Measurements from ENCODE around the gene HIP1. TPM values are rescaled to one million over a fixed set of nuclear protein-coding genes. Genes with fewer than 3 reads are reported as not detected.
A peak's percentile ranks its signal among the peaks of the same experiment; 100 is the strongest.
"Not testable (repeated sequence)": the region's sequence is repeated elsewhere in the genome, so short reads cannot be mapped to it uniquely, and the experiment has no call there.

Gene HIP1
- total RNA-seq, 1 donor from 2014 or later = 12.4 TPM

DNA sequence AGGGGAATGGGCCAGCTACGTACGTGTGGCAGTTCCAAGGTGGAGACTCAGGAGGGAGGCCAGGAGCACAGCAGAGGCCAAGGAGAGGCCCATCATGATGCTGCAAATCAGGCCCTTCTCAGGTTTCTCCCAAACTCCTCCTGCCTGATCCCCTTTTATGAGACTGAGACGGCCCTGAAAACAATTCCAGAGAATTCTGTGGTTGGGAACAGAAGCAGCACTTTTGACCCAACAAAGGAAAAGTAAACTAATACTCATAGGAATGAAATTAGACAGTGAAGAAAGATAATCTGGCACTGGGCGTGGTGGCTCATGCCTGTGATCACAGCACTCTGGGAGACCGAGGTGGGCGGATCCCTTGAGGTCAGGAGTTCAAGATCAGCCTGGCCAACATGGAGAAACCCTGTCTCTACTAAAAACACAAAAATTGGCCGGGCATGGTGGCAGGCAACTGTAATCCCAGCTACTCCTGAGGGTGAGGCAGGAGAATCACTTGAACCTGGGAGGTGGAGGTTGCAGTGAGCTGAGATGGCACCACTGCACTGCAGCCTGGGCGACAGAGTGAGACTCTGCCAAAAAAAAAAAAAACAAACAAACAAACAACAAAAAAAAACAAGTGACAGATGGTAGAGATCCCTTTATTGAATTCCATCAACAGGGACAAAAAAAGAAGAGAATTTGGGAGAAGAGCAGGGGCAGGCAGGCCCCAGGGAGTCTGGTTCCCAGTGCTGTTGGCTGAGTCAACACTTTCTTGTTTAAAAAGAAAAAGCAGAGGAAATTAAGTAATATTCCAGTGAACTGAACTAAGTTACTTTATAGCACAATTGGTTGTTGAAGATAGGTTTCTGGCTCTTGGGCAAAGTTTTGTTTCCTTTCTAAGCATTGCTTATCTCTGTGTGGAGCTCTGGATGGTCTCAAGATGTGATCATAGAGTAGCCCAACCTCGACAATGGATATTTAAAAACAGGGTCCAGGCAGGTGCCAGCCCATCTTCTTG lies 33.6 kb upstream of the HIP1 start, which contains the start of gene CCL26:
Gene CCL26, minus strand, starts transcription at position 131 of the 997 bp plus-strand sequence. Its CDS starts 35 bp downstream, at position 96.
- Histone ChIP-seq H3K4me3 (ENCODE audit: low read depth, low read length) (no peak within 1 kb of the TSS), H3K36me3 (ENCODE audit: control insufficient read depth, insufficient read depth, low read length) (no peaks in the 10 kb centered on the region), H3K27me3 (ENCODE audit: control insufficient read depth, insufficient read depth, low read length) (no peaks in the 10 kb centered on the region)
- peak; percentile 19 for DNase-seq (ENCODE audit: low read depth)
- TF ChIP-seq, protein P1, sequence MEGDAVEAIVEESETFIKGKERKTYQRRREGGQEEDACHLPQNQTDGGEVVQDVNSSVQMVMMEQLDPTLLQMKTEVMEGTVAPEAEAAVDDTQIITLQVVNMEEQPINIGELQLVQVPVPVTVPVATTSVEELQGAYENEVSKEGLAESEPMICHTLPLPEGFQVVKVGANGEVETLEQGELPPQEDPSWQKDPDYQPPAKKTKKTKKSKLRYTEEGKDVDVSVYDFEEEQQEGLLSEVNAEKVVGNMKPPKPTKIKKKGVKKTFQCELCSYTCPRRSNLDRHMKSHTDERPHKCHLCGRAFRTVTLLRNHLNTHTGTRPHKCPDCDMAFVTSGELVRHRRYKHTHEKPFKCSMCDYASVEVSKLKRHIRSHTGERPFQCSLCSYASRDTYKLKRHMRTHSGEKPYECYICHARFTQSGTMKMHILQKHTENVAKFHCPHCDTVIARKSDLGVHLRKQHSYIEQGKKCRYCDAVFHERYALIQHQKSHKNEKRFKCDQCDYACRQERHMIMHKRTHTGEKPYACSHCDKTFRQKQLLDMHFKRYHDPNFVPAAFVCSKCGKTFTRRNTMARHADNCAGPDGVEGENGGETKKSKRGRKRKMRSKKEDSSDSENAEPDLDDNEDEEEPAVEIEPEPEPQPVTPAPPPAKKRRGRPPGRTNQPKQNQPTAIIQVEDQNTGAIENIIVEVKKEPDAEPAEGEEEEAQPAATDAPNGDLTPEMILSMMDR (IDR thresholded peaks at IDR 0.05; ENCODE audit: insufficient read depth, low read length, poor library complexity, severe bottlenecking) = no peak

DNA sequence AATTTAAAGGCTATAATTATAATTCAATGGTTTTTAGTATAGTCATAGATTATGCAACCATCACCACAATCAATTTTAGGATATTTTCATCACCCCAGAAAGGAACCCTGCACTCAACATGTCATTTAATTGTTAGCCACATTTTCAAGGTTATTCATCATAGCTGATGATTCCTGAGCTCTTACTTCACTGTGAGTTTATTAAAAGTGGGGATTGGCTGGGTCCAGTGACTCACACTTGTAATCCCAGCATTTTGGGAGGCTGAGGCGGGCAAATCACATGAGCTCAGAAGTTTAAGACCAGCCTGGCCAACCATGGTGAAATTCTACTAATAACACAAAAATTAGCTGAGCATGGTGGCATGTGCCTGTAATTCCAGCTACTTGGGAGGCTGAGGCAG lies 32.5 kb upstream of the HIP1 start:
- H3K27me3 ChIP-seq (ENCODE audit: control insufficient read depth, insufficient read depth, low read length) = no peaks in the 10 kb centered on the region
- H3K4me3 ChIP-seq (ENCODE audit: low read depth, low read length) = no peak overlapping the region
- DNase-seq (ENCODE audit: low read depth) = no peak
- H3K36me3 ChIP-seq (ENCODE audit: control insufficient read depth, insufficient read depth, low read length) = no peaks in the 10 kb centered on the region
- TF ChIP-seq, protein P1 (IDR thresholded peaks at IDR 0.05; ENCODE audit: insufficient read depth, low read length, poor library complexity, severe bottlenecking) = no peak

DNA sequence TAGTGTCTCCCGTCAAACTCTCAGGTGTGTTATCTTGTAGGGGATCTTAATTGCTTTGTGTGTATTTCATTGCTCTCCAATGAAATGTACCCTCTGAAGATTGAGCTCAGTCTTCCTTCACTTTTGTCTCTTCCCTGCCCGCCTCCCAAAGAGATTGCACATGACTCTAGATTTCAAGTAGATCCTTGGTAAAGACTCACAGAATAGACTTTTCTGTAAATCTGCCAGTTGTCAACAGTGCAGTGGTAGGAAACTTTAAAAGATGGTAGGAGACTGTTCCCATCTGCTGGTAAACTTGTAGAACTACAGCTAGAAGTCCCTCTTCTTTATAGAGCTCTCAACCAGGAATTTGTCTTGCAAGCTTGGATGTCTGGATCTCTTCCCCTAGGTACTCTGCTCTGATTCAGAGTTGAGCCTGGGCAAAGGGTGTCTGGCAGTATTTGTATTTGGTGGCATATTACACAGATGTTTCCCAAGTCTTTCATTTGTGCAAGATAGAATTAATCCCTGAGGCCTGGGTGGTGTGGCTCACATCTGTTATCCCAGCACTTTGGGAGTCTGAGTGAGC lies 23.7 kb upstream of the HIP1 start:
- DNase-seq (ENCODE audit: low read depth) = peak; percentile 26
- Histone ChIP-seq H3K36me3 (ENCODE audit: control insufficient read depth, insufficient read depth, low read length) (no peaks in the 10 kb centered on the region), H3K27me3 (ENCODE audit: control insufficient read depth, insufficient read depth, low read length) (no peaks in the 10 kb centered on the region), H3K4me3 (ENCODE audit: low read depth, low read length) (no peak overlapping the region)
- TF ChIP-seq, protein P1 (IDR thresholded peaks at IDR 0.05; ENCODE audit: insufficient read depth, low read length, poor library complexity, severe bottlenecking) = peak; percentile 69

DNA sequence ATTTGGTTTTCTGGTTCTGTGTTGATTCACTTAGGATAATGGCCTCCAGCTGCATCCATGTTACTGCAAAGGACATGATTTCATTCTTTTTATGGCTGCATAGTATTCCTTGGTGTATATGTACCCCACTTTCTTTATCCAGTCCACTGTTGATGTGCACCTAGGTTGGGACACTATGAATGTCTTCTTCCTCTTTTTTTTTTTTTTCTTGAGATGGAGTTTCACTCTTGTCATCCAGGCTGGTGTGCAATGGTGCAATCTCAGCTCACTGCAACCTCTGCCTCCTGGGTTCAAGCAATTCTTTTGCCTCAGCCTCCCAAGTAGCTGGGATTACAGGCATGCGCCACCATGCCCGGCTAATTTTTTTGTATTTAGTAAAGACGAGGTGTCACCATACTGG lies 23.1 kb upstream of the HIP1 start:
- not testable (repeated sequence) for H3K4me3 ChIP-seq (ENCODE audit: low read depth, low read length); DNase-seq (ENCODE audit: low read depth); H3K27me3 ChIP-seq (ENCODE audit: control insufficient read depth, insufficient read depth, low read length); H3K36me3 ChIP-seq (ENCODE audit: control insufficient read depth, insufficient read depth, low read length)

DNA sequence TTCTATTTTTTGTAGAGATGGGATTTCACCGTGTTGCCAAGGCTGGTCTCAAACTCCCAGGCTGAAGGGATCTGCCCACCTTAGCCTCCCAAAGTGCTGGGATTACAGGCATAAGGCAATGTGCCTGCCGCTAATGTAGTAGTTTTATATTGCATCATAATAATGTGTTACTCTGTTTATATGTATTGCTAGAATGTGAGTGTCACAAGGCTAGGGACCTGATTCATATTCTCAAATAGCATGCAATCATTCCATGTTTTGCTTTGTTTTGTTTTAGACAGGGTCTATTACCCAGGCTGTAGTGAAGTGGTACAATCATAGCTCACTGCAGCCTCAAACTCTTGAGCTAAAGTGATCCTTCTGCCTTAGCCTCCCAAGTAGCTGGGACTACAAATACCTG lies 19.8 kb upstream of the HIP1 start:
- Histone ChIP-seq H3K4me3 (ENCODE audit: low read depth, low read length) (no peak overlapping the region), H3K27me3 (ENCODE audit: control insufficient read depth, insufficient read depth, low read length) (no peaks in the 10 kb centered on the region), H3K36me3 (ENCODE audit: control insufficient read depth, insufficient read depth, low read length) (no peaks in the 10 kb centered on the region)
- TF ChIP-seq, protein P1 (IDR thresholded peaks at IDR 0.05; ENCODE audit: insufficient read depth, low read length, poor library complexity, severe bottlenecking) = no peak
- DNase-seq (ENCODE audit: low read depth) = no peak

DNA sequence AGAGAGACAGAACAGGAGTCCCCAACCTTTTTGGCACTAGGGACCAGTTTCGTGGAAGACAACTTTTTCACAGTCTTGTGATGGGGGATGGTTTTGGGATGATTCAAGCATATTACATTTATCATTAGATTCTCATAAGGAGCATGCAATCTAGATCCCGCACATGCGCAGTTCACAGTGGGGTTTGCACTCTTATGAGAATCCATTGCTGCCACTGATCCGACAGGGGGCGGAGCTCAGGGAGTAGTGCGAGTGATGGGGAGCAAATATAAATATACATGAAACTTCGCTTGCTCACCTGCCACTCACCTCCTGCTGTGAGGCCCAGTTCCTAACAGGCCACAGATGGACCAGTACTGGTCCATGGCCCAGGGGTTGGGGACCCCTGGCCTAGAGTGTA lies 19.1 kb upstream of the HIP1 start:
- TF ChIP-seq, protein P1 (IDR thresholded peaks at IDR 0.05; ENCODE audit: insufficient read depth, low read length, poor library complexity, severe bottlenecking) = no peak
- no peaks in the 10 kb centered on the region for H3K36me3 ChIP-seq (ENCODE audit: control insufficient read depth, insufficient read depth, low read length)
- H3K27me3 ChIP-seq (ENCODE audit: control insufficient read depth, insufficient read depth, low read length) = no peaks in the 10 kb centered on the region
- no peak overlapping the region for H3K4me3 ChIP-seq (ENCODE audit: low read depth, low read length)
- DNase-seq (ENCODE audit: low read depth) = no peak

All from kidney epithelial cell (primary cell).